Measurements from ENCODE around the gene TPBGL. TPM values are rescaled to one million over a fixed set of nuclear protein-coding genes. Genes with fewer than 3 reads are reported as not detected.
A peak's percentile ranks its signal among the peaks of the same experiment; 100 is the strongest.

TPBGL gene
- total RNA-seq, 4 donors from 2014 or later = not detected

DNA sequence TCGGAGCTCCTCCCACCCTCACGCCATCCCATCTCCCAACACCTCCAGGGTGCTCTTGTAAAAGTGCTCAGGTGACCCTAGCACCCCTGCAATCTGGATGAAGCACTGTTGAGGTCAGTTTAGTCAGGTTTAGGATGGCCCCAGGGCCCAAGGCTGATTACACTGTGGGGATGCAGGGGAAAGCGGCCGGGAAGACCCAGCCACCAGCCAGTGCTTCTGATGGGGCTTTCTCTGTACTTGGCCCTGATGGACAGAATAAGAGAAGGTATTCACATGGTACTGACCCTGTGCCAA is 28.7 kb downstream of the TPBGL start:
- H3K4me1 ChIP-seq = no peaks in the 10 kb centered on the region
- in situ Hi-C loops (cut with MboI; ENCODE audit: low sequenced_read_pairs in 4 of 4) = no loop called here
- peak in 1 of 2 donors; percentile 1 for DNase-seq
- H3K4me3 ChIP-seq = no peak overlapping the region
- no peak overlapping the region for H3K27ac ChIP-seq
- no peaks in the 10 kb centered on the region for H3K9me3 ChIP-seq
- intact Hi-C loops (cut with DNase I; ENCODE audit: low total_unique reads) = no loop called here
- H3K27me3 ChIP-seq = no peaks in the 10 kb centered on the region
- H3K36me3 ChIP-seq = no peaks in the 10 kb centered on the region
- no peak for TF ChIP-seq POLR2A (IDR thresholded peaks at IDR 0.05)
- TF ChIP-seq, protein P1, sequence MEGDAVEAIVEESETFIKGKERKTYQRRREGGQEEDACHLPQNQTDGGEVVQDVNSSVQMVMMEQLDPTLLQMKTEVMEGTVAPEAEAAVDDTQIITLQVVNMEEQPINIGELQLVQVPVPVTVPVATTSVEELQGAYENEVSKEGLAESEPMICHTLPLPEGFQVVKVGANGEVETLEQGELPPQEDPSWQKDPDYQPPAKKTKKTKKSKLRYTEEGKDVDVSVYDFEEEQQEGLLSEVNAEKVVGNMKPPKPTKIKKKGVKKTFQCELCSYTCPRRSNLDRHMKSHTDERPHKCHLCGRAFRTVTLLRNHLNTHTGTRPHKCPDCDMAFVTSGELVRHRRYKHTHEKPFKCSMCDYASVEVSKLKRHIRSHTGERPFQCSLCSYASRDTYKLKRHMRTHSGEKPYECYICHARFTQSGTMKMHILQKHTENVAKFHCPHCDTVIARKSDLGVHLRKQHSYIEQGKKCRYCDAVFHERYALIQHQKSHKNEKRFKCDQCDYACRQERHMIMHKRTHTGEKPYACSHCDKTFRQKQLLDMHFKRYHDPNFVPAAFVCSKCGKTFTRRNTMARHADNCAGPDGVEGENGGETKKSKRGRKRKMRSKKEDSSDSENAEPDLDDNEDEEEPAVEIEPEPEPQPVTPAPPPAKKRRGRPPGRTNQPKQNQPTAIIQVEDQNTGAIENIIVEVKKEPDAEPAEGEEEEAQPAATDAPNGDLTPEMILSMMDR (IDR thresholded peaks at IDR 0.05 in 4 of 5, conservative IDR thresholded peaks at IDR 0.05 in 1 of 5) = no peak
- ATAC-seq = no peak

DNA sequence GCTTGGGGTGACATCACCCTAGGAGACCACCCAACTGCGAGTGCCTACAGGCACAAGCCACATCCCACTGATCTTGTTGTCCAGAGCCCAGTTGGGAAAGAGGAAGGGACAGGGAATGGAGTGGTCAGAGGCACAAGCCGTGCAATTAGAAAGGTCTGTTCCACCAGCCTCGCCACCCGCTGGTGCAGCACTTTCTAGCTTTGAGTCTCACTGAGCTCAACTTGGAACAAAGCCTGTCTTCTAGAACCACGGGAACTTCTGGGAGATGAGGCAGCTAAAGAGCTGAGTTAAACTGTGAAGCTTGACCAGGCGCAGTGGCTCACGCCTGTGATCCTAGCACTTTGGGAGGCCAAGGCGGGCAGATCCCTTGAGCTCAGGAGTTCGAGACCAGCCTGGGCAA is 29.3 kb downstream of the TPBGL start:
- Histone ChIP-seq H3K27ac (no peak overlapping the region), H3K27me3 (no peaks in the 10 kb centered on the region), H3K4me1 (no peaks in the 10 kb centered on the region), H3K4me3 (no peak overlapping the region), H3K36me3 (no peaks in the 10 kb centered on the region), H3K9me3 (no peaks in the 10 kb centered on the region)
- intact Hi-C loops (cut with DNase I; ENCODE audit: low total_unique reads) = no loop called here
- ATAC-seq = no peak
- in situ Hi-C loops (cut with MboI; ENCODE audit: low sequenced_read_pairs in 4 of 4) = no loop called here
- no peak for TF ChIP-seq POLR2A (IDR thresholded peaks at IDR 0.05)
- TF ChIP-seq, protein P1 (IDR thresholded peaks at IDR 0.05 in 4 of 5, conservative IDR thresholded peaks at IDR 0.05 in 1 of 5) = no peak
- peak in 1 of 2 donors; percentile 3 for DNase-seq

- H3K4me3 ChIP-seq = no peak overlapping the region
- H3K36me3 ChIP-seq = no peaks in the 10 kb centered on the region
- intact Hi-C loops (cut with DNase I; ENCODE audit: low total_unique reads) (no loop called here), in situ Hi-C loops (cut with MboI; ENCODE audit: low sequenced_read_pairs in 4 of 4) (no loop called here)
- no peak overlapping the region for H3K27ac ChIP-seq
- no peaks in the 10 kb centered on the region for H3K4me1 ChIP-seq
- ATAC-seq (no peak), DNase-seq (peak in 1 of 2 donors; percentile 5)
- no peaks in the 10 kb centered on the region for H3K27me3 ChIP-seq
- H3K9me3 ChIP-seq = no peaks in the 10 kb centered on the region
- TF ChIP-seq POLR2A (IDR thresholded peaks at IDR 0.05) = no peak
- TF ChIP-seq, protein P1 (IDR thresholded peaks at IDR 0.05 in 4 of 5, conservative IDR thresholded peaks at IDR 0.05 in 1 of 5) = no peak
These were observed 30.4 kb downstream of the TPBGL start for GRCh38 chr11:75270896-75271418.

DNA sequence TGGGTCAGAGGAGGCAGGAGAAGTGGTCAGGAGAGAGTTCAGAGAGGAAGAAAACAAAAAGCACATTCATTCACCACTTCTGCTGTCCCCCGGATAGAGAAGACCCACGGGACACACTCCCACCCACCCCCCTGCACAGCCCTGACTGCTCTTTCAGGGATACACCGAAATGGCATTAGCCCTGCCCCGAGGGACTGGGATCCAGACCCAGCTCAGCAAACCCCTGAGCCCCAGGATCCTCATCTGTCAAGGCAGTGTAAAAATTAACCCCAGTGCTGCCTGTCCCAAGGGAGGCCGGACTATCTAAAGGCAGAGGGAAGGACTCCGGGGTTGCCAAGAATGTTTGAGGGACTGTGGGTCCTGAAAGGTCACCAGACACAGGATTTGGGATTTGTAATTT is 31.2 kb downstream of the TPBGL start:
- DNase-seq = peak in 1 of 2 donors; percentile 1
- intact Hi-C loops (cut with DNase I; ENCODE audit: low total_unique reads) (no loop called here), in situ Hi-C loops (cut with MboI; ENCODE audit: low sequenced_read_pairs in 4 of 4) (no loop called here)
- no peaks in the 10 kb centered on the region for H3K27me3 ChIP-seq
- TF ChIP-seq, protein P1 (IDR thresholded peaks at IDR 0.05 in 4 of 5, conservative IDR thresholded peaks at IDR 0.05 in 1 of 5) = no peak
- TF ChIP-seq POLR2A (IDR thresholded peaks at IDR 0.05) = no peak
- no peak overlapping the region for H3K27ac ChIP-seq
- H3K4me3 ChIP-seq = no peak overlapping the region
- no peaks in the 10 kb centered on the region for H3K9me3 ChIP-seq
- no peaks in the 10 kb centered on the region for H3K4me1 ChIP-seq
- peaks cover 0 to 1% of the 10 kb centered on the region in 2 donors for H3K36me3 ChIP-seq
- no peak for ATAC-seq

GRCh38 chr11:75272391-75272790 is 31.8 kb downstream of the TPBGL start:
- ATAC-seq (no peak), DNase-seq (peak in 1 of 2 donors; percentile 5)
- in situ Hi-C loops (cut with MboI; ENCODE audit: low sequenced_read_pairs in 4 of 4) = no loop called here
- Histone ChIP-seq H3K27me3 (no peaks in the 10 kb centered on the region), H3K9me3 (no peaks in the 10 kb centered on the region), H3K27ac (no peak overlapping the region), H3K4me3 (no peak overlapping the region), H3K4me1 (no peaks in the 10 kb centered on the region), H3K36me3 (peaks cover 0 to 6% of the 10 kb centered on the region in 2 donors)
- intact Hi-C loops (cut with DNase I; ENCODE audit: low total_unique reads) = no loop called here
- TF ChIP-seq POLR2A (IDR thresholded peaks at IDR 0.05) = no peak
- TF ChIP-seq, protein P1 (IDR thresholded peaks at IDR 0.05 in 4 of 5, conservative IDR thresholded peaks at IDR 0.05 in 1 of 5) = no peak
